HK-2 (cell line): ENCODE data around the gene DNAJA1.
"Not testable (repeated sequence)": the region's sequence is repeated elsewhere in the genome, so short reads cannot be mapped to it uniquely, and the experiment has no call there.

ENCODE experiments used
- DNase-seq: peaks from one replicate; pipeline ENCODE4 v3.0.0-alpha.2; 2018; ENCODE audit not compliant: unreplicated experiment

The DNAJA1 gene

GRCh38 chr9:33082128-33082527 is 57.1 kb downstream of the DNAJA1 start:
- DNase-seq: no peak

DNA sequence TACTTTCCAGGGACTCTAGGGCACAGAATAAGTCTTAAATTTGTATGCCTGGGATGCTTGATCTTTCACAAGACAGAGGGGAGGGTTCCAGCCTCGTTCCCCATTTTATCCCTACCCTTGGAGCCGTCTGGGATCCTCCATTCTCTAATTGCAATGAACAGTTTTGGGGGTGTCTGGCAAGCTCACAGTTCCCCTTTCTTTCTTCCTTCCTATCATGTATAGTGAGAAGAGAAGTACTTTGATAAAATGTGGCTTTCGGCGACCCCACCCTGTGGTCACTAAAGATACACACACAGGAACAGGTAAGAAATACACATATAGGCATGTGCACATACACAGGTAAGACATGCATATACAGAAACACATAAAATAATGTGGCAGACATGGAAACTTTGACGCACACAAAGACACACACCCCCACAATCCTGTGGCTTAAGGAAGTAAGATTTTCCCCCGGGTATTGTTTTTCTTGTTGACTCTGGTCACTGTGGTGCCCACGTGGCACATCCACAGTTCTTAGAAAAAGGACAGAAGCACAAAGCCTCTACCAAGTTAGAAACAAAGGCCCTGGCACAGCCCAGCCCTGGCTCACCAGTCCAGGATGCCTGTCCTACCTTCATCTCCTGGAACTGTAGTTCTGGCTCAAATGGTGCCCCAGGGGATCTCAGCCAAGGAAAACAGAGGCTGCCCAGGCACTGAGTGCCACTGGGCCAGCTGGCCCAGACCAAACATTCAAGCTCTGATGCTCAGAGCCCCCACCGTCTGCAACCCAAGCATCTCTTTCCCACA is 57.7 kb downstream of the DNAJA1 start:
- no peak for DNase-seq

GRCh38 chr9:33085672-33086071 is 60.6 kb downstream of the DNAJA1 start:
- DNase-seq: not testable (repeated sequence)
